Erythroblast (primary cell): ENCODE measurements around the gene RUNDC3A.
A peak's percentile ranks its signal among the peaks of the same experiment; 100 is the strongest.

ENCODE experiments used
- DNase-seq, 2 experiments: peaks; one replicate each; lab custom pipeline; 2025; lab: John Stamatoyannopoulos, UW
- GATA1 ChIP-seq: IDR thresholded peaks from 2 replicates; pipeline ENCODE4 v1.6.1; 2011; ENCODE audit warnings: low read depth, mild to moderate bottlenecking, control low read depth, low read length, moderate library complexity
- POLR2A ChIP-seq: IDR thresholded peaks from 2 replicates; pipeline ENCODE4 v1.6.1; 2011; ENCODE audit warnings: mild to moderate bottlenecking, low read length

Gene RUNDC3A

GRCh38 chr17:44272954-44273353 lies 35.4 kb upstream of the RUNDC3A start:
- no peak for TF ChIP-seq GATA1
- TF ChIP-seq POLR2A: no peak

GRCh38 chr17:44273607-44274006 lies 34.8 kb upstream of the RUNDC3A start:
- TF ChIP-seq GATA1: no peak
- no peak for TF ChIP-seq POLR2A
- DNase-seq: no peak

More at GRCh38 chr17:44272954-44273353, 35.4 kb upstream of the RUNDC3A start:
- DNase-seq: no peak

GRCh38 chr17:44277976-44278375 lies 30.4 kb upstream of the RUNDC3A start:
- no peak for TF ChIP-seq POLR2A
- no peak for TF ChIP-seq GATA1
- DNase-seq: no peak

- TF ChIP-seq GATA1 (no peak), POLR2A (no peak)
Observed at GRCh38 chr17:44279346-44279665, 29.1 kb upstream of the RUNDC3A start.

GRCh38 chr17:44279666-44280391 lies 28.6 kb upstream of the RUNDC3A start:
- DNase-seq: peak; percentile 80 to 83
- TF ChIP-seq POLR2A (peak; percentile 43), GATA1 (no peak)

More at GRCh38 chr17:44279346-44279665, 29.1 kb upstream of the RUNDC3A start:
- no peak for DNase-seq

- DNase-seq: no peak
- TF ChIP-seq GATA1 (no peak), POLR2A (no peak)
Observed at GRCh38 chr17:44280392-44280937, 27.9 kb upstream of the RUNDC3A start.

GRCh38 chr17:44281570-44281969 lies 26.8 kb upstream of the RUNDC3A start:
- TF ChIP-seq GATA1 (no peak), POLR2A (peak; percentile 81)
- peak; percentile 95 to 98 for DNase-seq

- TF ChIP-seq POLR2A (no peak), GATA1 (no peak)
- no peak for DNase-seq
Observed at GRCh38 chr17:44282264-44282663, 26.1 kb upstream of the RUNDC3A start.

- TF ChIP-seq POLR2A (peak; percentile 44), GATA1 (no peak)
- peak; percentile 96 to 98 for DNase-seq
Observed at GRCh38 chr17:44283344-44284023, 24.9 kb upstream of the RUNDC3A start.

- no peak for DNase-seq
- TF ChIP-seq GATA1 (no peak), POLR2A (no peak)
Observed at GRCh38 chr17:44284024-44284400, 24.4 kb upstream of the RUNDC3A start.

- DNase-seq: peak; percentile 67 to 77
- TF ChIP-seq GATA1 (no peak), POLR2A (no peak)
Observed at GRCh38 chr17:44287651-44288050, 20.8 kb upstream of the RUNDC3A start.

GRCh38 chr17:44293509-44294226 lies 14.7 kb upstream of the RUNDC3A start:
- TF ChIP-seq POLR2A (no peak), GATA1 (no peak)
- DNase-seq: peak in 1 of 2 experiments; percentile 33

GRCh38 chr17:44297975-44298374 lies 10.4 kb upstream of the RUNDC3A start:
- DNase-seq: no peak
- no peak for TF ChIP-seq GATA1
- TF ChIP-seq POLR2A: no peak

GRCh38 chr17:44304651-44305050 lies 3.8 kb upstream of the RUNDC3A start:
- DNase-seq: no peak

More at GRCh38 chr17:44304651-44305050, 3.8 kb upstream of the RUNDC3A start:
- no peak for TF ChIP-seq POLR2A
- no peak for TF ChIP-seq GATA1
